Measurements from ENCODE around the gene OR6M1.

The OR6M1 gene

GRCh38 chr11:123806249-123806648 is at the start of gene OR6M1:
Gene OR6M1, minus strand, starts transcription at chr11:123806349. Its CDS starts 0 bp downstream, at chr11:123806349.
- H3K4me3 ChIP-seq (ENCODE audit: low read length): no peak within 1 kb of the TSS
- DNase-seq (ENCODE audit: low read depth): no peak
- no peak for TF ChIP-seq CTCF (IDR thresholded peaks at IDR 0.05; ENCODE audit: insufficient read depth, low read depth, low read length, missing control alignments)

GRCh38 chr11:123853038-123853437 is 46.9 kb upstream of the OR6M1 start:
- no peak for TF ChIP-seq CTCF (IDR thresholded peaks at IDR 0.05; ENCODE audit: insufficient read depth, low read depth, low read length, missing control alignments)
- no peak overlapping the region for H3K4me3 ChIP-seq (ENCODE audit: low read length)
- no peak for DNase-seq (ENCODE audit: low read depth)

GRCh38 chr11:123852321-123852720 is 46.2 kb upstream of the OR6M1 start:
- DNase-seq (ENCODE audit: low read depth): no peak
- TF ChIP-seq CTCF (IDR thresholded peaks at IDR 0.05; ENCODE audit: insufficient read depth, low read depth, low read length, missing control alignments): no peak
- no peak overlapping the region for H3K4me3 ChIP-seq (ENCODE audit: low read length)

- no peak overlapping the region for H3K4me3 ChIP-seq (ENCODE audit: low read length)
- TF ChIP-seq CTCF (IDR thresholded peaks at IDR 0.05; ENCODE audit: insufficient read depth, low read depth, low read length, missing control alignments): no peak
- no peak for DNase-seq (ENCODE audit: low read depth)
Measured at GRCh38 chr11:123851110-123851509, 45.0 kb upstream of the OR6M1 start.

GRCh38 chr11:123841174-123841573 is 35.0 kb upstream of the OR6M1 start:
- H3K4me3 ChIP-seq (ENCODE audit: low read length): no peak overlapping the region
- TF ChIP-seq CTCF (IDR thresholded peaks at IDR 0.05; ENCODE audit: insufficient read depth, low read depth, low read length, missing control alignments): no peak
- peak; percentile 36 for DNase-seq (ENCODE audit: low read depth)

GRCh38 chr11:123839131-123839530 is 33.0 kb upstream of the OR6M1 start:
- DNase-seq (ENCODE audit: low read depth): no peak
- no peak for TF ChIP-seq CTCF (IDR thresholded peaks at IDR 0.05; ENCODE audit: insufficient read depth, low read depth, low read length, missing control alignments)
- no peak overlapping the region for H3K4me3 ChIP-seq (ENCODE audit: low read length)

- no peak for TF ChIP-seq CTCF (IDR thresholded peaks at IDR 0.05; ENCODE audit: insufficient read depth, low read depth, low read length, missing control alignments)
Measured at GRCh38 chr11:123838659-123839058, 32.5 kb upstream of the OR6M1 start.

More at GRCh38 chr11:123838659-123839058, 32.5 kb upstream of the OR6M1 start:
- DNase-seq (ENCODE audit: low read depth): peak; percentile 66
- no peak overlapping the region for H3K4me3 ChIP-seq (ENCODE audit: low read length)
